ENCODE measurements around the gene DHX34. TPM values are rescaled to one million over a fixed set of nuclear protein-coding genes. Genes with fewer than 3 reads are reported as not detected.
A peak's percentile ranks its signal among the peaks of the same experiment; 100 is the strongest.
"Not testable (repeated sequence)": the region's sequence is repeated elsewhere in the genome, so short reads cannot be mapped to it uniquely, and the experiment has no call there.

DHX34 gene
- total and polyA plus RNA-seq, 3 experiments from 2014 or later, result 7.7 to 24.5 (median 23.2) TPM

GRCh38 chr19:47362321-47362720 is 13.2 kb downstream of the DHX34 start:
- Histone ChIP-seq H3K27me3 (ENCODE audit: insufficient read depth, low read length, poor library complexity, severe bottlenecking) (no peaks in the 10 kb centered on the region), H3K27ac (ENCODE audit: low read depth, low read length) (no peak overlapping the region), H3K4me1 (ENCODE audit: insufficient read depth, low read length) (no peaks in the 10 kb centered on the region), H3K9me3 (ENCODE audit: low read length) (no peaks in the 10 kb centered on the region), H3K4me3 (ENCODE audit: low read length) (no peak overlapping the region), H3K36me3 (ENCODE audit: insufficient read depth, low read length) (peaks cover 39% of the 10 kb centered on the region)
- Mint-ChIP-seq H3K9me3 (no peaks in the 10 kb centered on the region), H3K27me3 (no peaks in the 10 kb centered on the region), H3K36me3 (peaks cover 13 to 85% (median 16%) of the 10 kb centered on the region in 3 donors), H3K4me3 (no peak overlapping the region), H3K4me1 (peaks cover 0 to 4% (median 2%) of the 10 kb centered on the region in 3 donors), H3K27ac (no peak overlapping the region)
- ChIA-PET CTCF (interaction anchor here (0.6 to 1.5 kb wide), 4 partner anchors 13 to 611 kb away, joined by 3 to 7 read pairs (median 4); partner anchors contain the start of gene DHX34), POLR2A (interaction anchor here (0.8 kb wide), 1 partner anchor 11 kb away, joined by 3 read pairs; no protein-coding TSS in a partner anchor)
- no peak for DNase-seq

- H3K4me3 ChIP-seq (ENCODE audit: low read length), result no peak overlapping the region
- H3K36me3 ChIP-seq (ENCODE audit: insufficient read depth, low read length), result peaks cover 23% of the 10 kb centered on the region
- no peaks in the 10 kb centered on the region for H3K9me3 Mint-ChIP-seq
- no peaks in the 10 kb centered on the region for H3K27me3 ChIP-seq (ENCODE audit: insufficient read depth, low read length, poor library complexity, severe bottlenecking)
- CTCF ChIA-PET, result no interaction called here
- H3K9me3 ChIP-seq (ENCODE audit: low read length), result no peaks in the 10 kb centered on the region
- H3K36me3 Mint-ChIP-seq, result peaks cover 11 to 77% (median 16%) of the 10 kb centered on the region in 3 donors
- no peaks in the 10 kb centered on the region for H3K27me3 Mint-ChIP-seq
- no peaks in the 10 kb centered on the region for H3K4me1 ChIP-seq (ENCODE audit: insufficient read depth, low read length)
- H3K4me3 Mint-ChIP-seq, result no peak overlapping the region
- H3K4me1 Mint-ChIP-seq, result peaks cover 0 to 4% (median under 1%) of the 10 kb centered on the region in 3 donors
- DNase-seq, result no peak
- H3K27ac Mint-ChIP-seq, result peak overlapping the region in 1 of 8 donors; percentile 50
- POLR2A ChIA-PET, result no interaction called here
- H3K27ac ChIP-seq (ENCODE audit: low read depth, low read length), result no peak overlapping the region
Measured at GRCh38 chr19:47363758-47364531, 14.8 kb downstream of the DHX34 start.

- H3K27ac Mint-ChIP-seq, H3K4me1 Mint-ChIP-seq: not testable (repeated sequence)
- CTCF ChIA-PET, result interaction anchor here (0.7 kb wide), 1 partner anchor 17 kb away, joined by 4 read pairs; the partner anchor contains the start of gene DHX34
Measured at GRCh38 chr19:47365455-47365854, 16.3 kb downstream of the DHX34 start.

GRCh38 chr19:47370045-47370611 is 21.0 kb downstream of the DHX34 start:
- no peak for DNase-seq
- Mint-ChIP-seq H3K27ac (peak overlapping the region in 2 of 8 donors; percentile 41 to 47), H3K9me3 (no peaks in the 10 kb centered on the region), H3K4me3 (no peak overlapping the region), H3K4me1 (peaks cover 0 to 2% (median 0%) of the 10 kb centered on the region in 3 donors), H3K27me3 (no peaks in the 10 kb centered on the region), H3K36me3 (peaks cover 6 to 73% (median 12%) of the 10 kb centered on the region in 3 donors)
- Histone ChIP-seq H3K4me1 (ENCODE audit: insufficient read depth, low read length) (no peaks in the 10 kb centered on the region), H3K4me3 (ENCODE audit: low read length) (no peak overlapping the region), H3K27ac (ENCODE audit: low read depth, low read length) (no peak overlapping the region), H3K9me3 (ENCODE audit: low read length) (no peaks in the 10 kb centered on the region), H3K27me3 (ENCODE audit: insufficient read depth, low read length, poor library complexity, severe bottlenecking) (no peaks in the 10 kb centered on the region), H3K36me3 (ENCODE audit: insufficient read depth, low read length) (peaks cover 10% of the 10 kb centered on the region)
- ChIA-PET POLR2A (no interaction called here), CTCF (interaction anchor here (1.8 kb wide), 1 partner anchor 21 kb away, joined by 7 read pairs; the partner anchor contains the start of gene DHX34)

More at GRCh38 chr19:47365455-47365854, 16.3 kb downstream of the DHX34 start:
- DNase-seq; H3K27me3 ChIP-seq (ENCODE audit: insufficient read depth, low read length, poor library complexity, severe bottlenecking); H3K27ac ChIP-seq (ENCODE audit: low read depth, low read length); H3K9me3 ChIP-seq (ENCODE audit: low read length); POLR2A ChIA-PET; H3K4me3 ChIP-seq (ENCODE audit: low read length); H3K27me3 Mint-ChIP-seq; H3K4me1 ChIP-seq (ENCODE audit: insufficient read depth, low read length); H3K4me3 Mint-ChIP-seq; H3K9me3 Mint-ChIP-seq: not testable (repeated sequence)
- H3K36me3 ChIP-seq (ENCODE audit: insufficient read depth, low read length), result peaks cover 18% of the 10 kb centered on the region
- H3K36me3 Mint-ChIP-seq, result peaks cover 11 to 77% (median 17%) of the 10 kb centered on the region in 3 donors

GRCh38 chr19:47371261-47371660 is 22.1 kb downstream of the DHX34 start:
- Mint-ChIP-seq H3K4me1 (peaks cover 0 to 2% (median 0%) of the 10 kb centered on the region in 3 donors), H3K9me3 (no peaks in the 10 kb centered on the region), H3K27me3 (no peaks in the 10 kb centered on the region), H3K36me3 (peaks cover 6 to 74% (median 8%) of the 10 kb centered on the region in 3 donors), H3K27ac (no peak overlapping the region), H3K4me3 (no peak overlapping the region)
- peaks cover 10% of the 10 kb centered on the region for H3K36me3 ChIP-seq (ENCODE audit: insufficient read depth, low read length)
- no peaks in the 10 kb centered on the region for H3K4me1 ChIP-seq (ENCODE audit: insufficient read depth, low read length)
- CTCF ChIA-PET, result interaction anchor here (1.2 to 1.3 kb wide), 3 partner anchors 20 to 24 kb away, joined by 3 to 5 read pairs (median 3); partner anchors contain the start of gene DHX34
- H3K4me3 ChIP-seq (ENCODE audit: low read length), result no peak overlapping the region
- no peaks in the 10 kb centered on the region for H3K27me3 ChIP-seq (ENCODE audit: insufficient read depth, low read length, poor library complexity, severe bottlenecking)
- no peaks in the 10 kb centered on the region for H3K9me3 ChIP-seq (ENCODE audit: low read length)
- H3K27ac ChIP-seq (ENCODE audit: low read depth, low read length), result no peak overlapping the region
- no peak for DNase-seq
- POLR2A ChIA-PET, result no interaction called here

GRCh38 chr19:47372603-47373002 is 23.5 kb downstream of the DHX34 start:
- H3K4me3 Mint-ChIP-seq, result no peak overlapping the region
- no peak overlapping the region for H3K4me3 ChIP-seq (ENCODE audit: low read length)
- no peak overlapping the region for H3K27ac Mint-ChIP-seq
- H3K36me3 Mint-ChIP-seq, result peaks cover 3 to 75% (median 5%) of the 10 kb centered on the region in 3 donors
- ChIA-PET CTCF (interaction anchor here (1.2 kb wide), 1 partner anchor 23 kb away, joined by 3 read pairs; the partner anchor contains the start of gene DHX34), POLR2A (no interaction called here)
- no peaks in the 10 kb centered on the region for H3K27me3 Mint-ChIP-seq
- H3K36me3 ChIP-seq (ENCODE audit: insufficient read depth, low read length), result peaks cover 10% of the 10 kb centered on the region
- no peaks in the 10 kb centered on the region for H3K4me1 Mint-ChIP-seq
- no peaks in the 10 kb centered on the region for H3K9me3 Mint-ChIP-seq
- H3K27me3 ChIP-seq (ENCODE audit: insufficient read depth, low read length, poor library complexity, severe bottlenecking), result no peaks in the 10 kb centered on the region
- H3K9me3 ChIP-seq (ENCODE audit: low read length), result no peaks in the 10 kb centered on the region
- no peak for DNase-seq
- no peaks in the 10 kb centered on the region for H3K4me1 ChIP-seq (ENCODE audit: insufficient read depth, low read length)
- H3K27ac ChIP-seq (ENCODE audit: low read depth, low read length), result no peak overlapping the region

- Histone ChIP-seq H3K27ac (ENCODE audit: low read depth, low read length) (no peak overlapping the region), H3K36me3 (ENCODE audit: insufficient read depth, low read length) (peaks cover 10% of the 10 kb centered on the region), H3K4me1 (ENCODE audit: insufficient read depth, low read length) (no peaks in the 10 kb centered on the region), H3K27me3 (ENCODE audit: insufficient read depth, low read length, poor library complexity, severe bottlenecking) (no peaks in the 10 kb centered on the region), H3K9me3 (ENCODE audit: low read length) (no peaks in the 10 kb centered on the region), H3K4me3 (ENCODE audit: low read length) (no peak overlapping the region)
- Mint-ChIP-seq H3K27me3 (no peaks in the 10 kb centered on the region), H3K36me3 (peaks cover 3 to 79% (median 5%) of the 10 kb centered on the region in 3 donors), H3K9me3 (no peaks in the 10 kb centered on the region), H3K4me1 (no peaks in the 10 kb centered on the region), H3K4me3 (no peak overlapping the region), H3K27ac (peak overlapping the region in 1 of 8 donors; percentile 9)
- POLR2A ChIA-PET, result interaction anchor here (1.1 kb wide), 1 partner anchor 12 kb away, joined by 3 read pairs; no protein-coding TSS in a partner anchor
- CTCF ChIA-PET, result interaction anchor here (0.9 to 1.7 kb wide), 2 partner anchors 18 to 25 kb away, joined by 5 to 8 read pairs; partner anchors contain the start of gene DHX34
- no peak for DNase-seq
Measured at GRCh38 chr19:47373246-47374240, 24.4 kb downstream of the DHX34 start.

Data from CD8-positive, alpha-beta memory T cell (primary cell).